CD4-positive, alpha-beta T cell (primary cell): ENCODE data around the gene TBX19. TPM values are rescaled to one million over a fixed set of nuclear protein-coding genes. Genes with fewer than 3 reads are reported as not detected.

Experiments used
- ATAC-seq: fragments of 200-7000 bp; cut with Tn5 transposase; one replicate; pipeline ENCODE4 v1.10.0; 2022; ENCODE audit warnings: mild to moderate bottlenecking; ENCODE audit not compliant: poor library complexity
- CTCF ChIA-PET: fragments of 350-600 bp; sonication (Branson Sonifier 250); formaldehyde crosslinking; loops from one replicate; lab custom pipeline; 2021; ENCODE audit warnings: antibody characterized with exemption, inconsistent platforms; lab: Charles Lee
- POLR2A ChIA-PET: fragments of 350-600 bp; sonication (Branson Sonifier 250); formaldehyde crosslinking; loops from one replicate; lab custom pipeline; 2021; ENCODE audit warnings: antibody characterized with exemption, inconsistent platforms; lab: Charles Lee
- DNase-seq, 14 experiments: peaks; one replicate each; pipeline ENCODE4 v3.0.0-alpha.2; 2013 to 2020; ENCODE audit warnings: mixed read lengths in 2 of 14
- H3K27ac ChIP-seq, 2 donors: one replicate each; pipeline versions ENCODE4 v1.5.1 to v1.7.0; 2013; ENCODE audit warnings: low read length in 2 of 2, low read depth in 1 of 2, mild to moderate bottlenecking in 1 of 2
- H3K27me3 ChIP-seq, 2 experiments: 1 replicate in 1 of 2; 2 replicates in 1 of 2; pipeline versions ENCODE4 v1.6.1 to v1.7.0; 2013; ENCODE audit warnings: low read length in 2 of 2, control low read depth in 1 of 2, mild to moderate bottlenecking in 1 of 2, moderate library complexity in 1 of 2; ENCODE audit not compliant: insufficient read depth in 2 of 2, control insufficient read depth in 1 of 2
- H3K36me3 ChIP-seq: one replicate; pipeline ENCODE4 v1.6.1; 2013; ENCODE audit warnings: low read length, control low read depth; ENCODE audit not compliant: insufficient read depth
- H3K4me1 ChIP-seq: one replicate; pipeline ENCODE4 v1.6.1; 2013; ENCODE audit warnings: low read length, control low read depth; ENCODE audit not compliant: insufficient read depth
- H3K4me3 ChIP-seq: one replicate; pipeline ENCODE4 v1.5.1; 2013; ENCODE audit warnings: mild to moderate bottlenecking, low read length, moderate library complexity
- H3K9me3 ChIP-seq, 2 experiments: 1 replicate in 1 of 2; 2 replicates in 1 of 2; pipeline versions ENCODE4 v1.6.1 to v1.7.0; 2013; ENCODE audit warnings: low read length in 2 of 2, mild to moderate bottlenecking in 2 of 2, control low read depth in 1 of 2, moderate library complexity in 1 of 2; ENCODE audit not compliant: control insufficient read depth in 1 of 2, insufficient read depth in 1 of 2
- H3K27ac Mint-ChIP-seq: one replicate; pipeline ENCODE4 v1.8.0; 2020; ENCODE audit warnings: mixed read lengths
- H3K27me3 Mint-ChIP-seq: one replicate; pipeline ENCODE4 v1.8.0; 2021; ENCODE audit warnings: mixed read lengths
- H3K36me3 Mint-ChIP-seq: one replicate; pipeline ENCODE4 v1.8.0; 2021; ENCODE audit warnings: low read depth, mixed read lengths
- H3K4me1 Mint-ChIP-seq: one replicate; pipeline ENCODE4 v1.8.0; 2021; ENCODE audit warnings: low read depth, mixed read lengths
- H3K4me3 Mint-ChIP-seq: one replicate; pipeline ENCODE4 v1.8.0; 2020; ENCODE audit warnings: mild to moderate bottlenecking, mixed read lengths
- H3K9me3 Mint-ChIP-seq: one replicate; pipeline ENCODE4 v1.8.0; 2020; ENCODE audit warnings: mixed read lengths
- CTCF ChIP-seq: fragments of 200-600 bp; IDR thresholded peaks from one replicate; pipeline ENCODE4 v1.8.0; 2022; ENCODE audit warnings: antibody characterized with exemption, mild to moderate bottlenecking
- intact Hi-C, 2 experiments: fragments of 100-400 bp; cut with DNase I in 1 of 2; cut with micrococcal nuclease in 1 of 2; formaldehyde crosslinking; loops; one replicate each; pipeline versions ENCODE4 v1.15.1 to v1.9.0; 2023 to 2025; cut with DNase I, micrococcal nuclease
- polyA plus RNA-seq, 2 donors: library from polyadenylated mRNA; unstranded; fragments of 120-200 nt; gene quantifications; one replicate each; pipeline ENCODE4 v1.2.1, GENCODE V29; 2013
- total RNA-seq, 174 experiments: library from RNA in 2 of 174; stranded (reverse) in 2 of 174; gene quantifications; one replicate each; pipeline ENCODE4 v1.2.3 and lab custom pipeline; 2021 to 2026

Gene TBX19
- total RNA-seq (1 to 10 TPM; 1.6 to 1.8 TPM), total RNA-seq (lab: John Stamatoyannopoulos, UW) (0.33 to 8.8 (median 2.7) reads per million in 172 experiments)
- polyA plus RNA-seq (2013, experiment 1 of 2) = 2.6 TPM
- 2.8 TPM for polyA plus RNA-seq (2013, experiment 2 of 2)

GRCh38 chr1:168280296-168280927 is at the start of gene TBX19:
TBX19 (plus strand) TSS chr1:168280877; CDS start chr1:168281091, 214 bp downstream.
- intact Hi-C loops = no loop called here
- Mint-ChIP-seq H3K9me3 (peaks cover 7% of the 10 kb centered on the region), H3K36me3 (peaks cover 12% of the 10 kb centered on the region), H3K4me1 (peaks cover 8% of the 10 kb centered on the region), H3K4me3 (no peak within 1 kb of the TSS), H3K27ac (no peak within 1 kb of the TSS), H3K27me3 (no peaks in the 10 kb centered on the region)
- Histone ChIP-seq H3K9me3 (no peaks in the 10 kb centered on the region), H3K4me1 (no peaks in the 10 kb centered on the region), H3K36me3 (peaks cover 3% of the 10 kb centered on the region), H3K27me3 (no peaks in the 10 kb centered on the region), H3K4me3 (no peak within 1 kb of the TSS), H3K27ac (no peak within 1 kb of the TSS)
- DNase-seq (no peak), ATAC-seq (no peak)
- POLR2A ChIA-PET = no interaction called here
- CTCF ChIA-PET = no interaction called here
- TF ChIP-seq CTCF = no peak

DNA sequence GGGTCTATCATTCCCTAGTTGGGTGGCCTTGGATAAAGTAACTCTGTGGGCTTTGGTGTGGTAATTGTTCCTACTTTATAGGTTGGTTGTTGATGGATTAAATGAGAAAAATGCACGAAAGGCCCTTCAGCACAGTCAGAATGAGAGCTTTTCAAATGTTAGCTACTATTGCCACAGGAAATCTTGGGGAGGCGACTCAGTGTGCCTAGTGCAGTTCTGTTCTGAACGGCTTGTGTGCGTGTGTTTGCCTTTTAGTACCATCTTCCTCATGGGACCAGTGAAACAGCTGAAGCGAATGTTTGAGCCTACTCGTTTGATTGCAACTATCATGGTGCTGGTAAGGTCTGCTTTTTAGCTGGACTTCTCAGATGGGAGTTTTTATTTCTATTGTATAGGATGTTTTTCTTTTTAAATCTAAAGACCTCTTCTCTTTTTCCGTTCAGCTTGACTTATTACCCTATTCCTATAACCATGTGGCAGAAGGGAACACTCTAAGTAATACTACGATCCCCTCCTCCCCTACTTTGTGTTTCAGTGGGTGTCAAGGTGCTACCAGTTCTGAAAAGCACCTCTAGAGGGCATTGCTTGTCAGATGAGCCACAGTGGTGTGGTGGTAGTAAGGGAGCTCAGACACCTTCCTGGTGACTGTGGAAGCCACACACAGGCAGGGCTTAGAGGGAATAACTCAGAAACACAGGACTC is 45.7 kb upstream of the TBX19 start:
- H3K9me3 Mint-ChIP-seq = no peaks in the 10 kb centered on the region
- peaks cover 94% of the 10 kb centered on the region for H3K36me3 Mint-ChIP-seq
- no peaks in the 10 kb centered on the region for H3K27me3 ChIP-seq
- no peak overlapping the region for H3K4me3 Mint-ChIP-seq
- TF ChIP-seq CTCF = peak; percentile 54
- ATAC-seq = peak; percentile 96
- no peak overlapping the region for H3K4me3 ChIP-seq
- peaks cover 63% of the 10 kb centered on the region for H3K4me1 Mint-ChIP-seq
- no peaks in the 10 kb centered on the region for H3K9me3 ChIP-seq
- DNase-seq = peak in 9 of 14 experiments; percentile 6 to 72 (median 30)
- H3K27ac ChIP-seq = no peak overlapping the region
- intact Hi-C loops = loop anchor here (5.0 to 10.0 kb wide), 2 partner anchors 130 to 1252 kb away; partner anchors contain the start of gene SLC19A2 (in 1 of the 2)
- peaks cover 22% of the 10 kb centered on the region for H3K4me1 ChIP-seq
- no peaks in the 10 kb centered on the region for H3K27me3 Mint-ChIP-seq
- ChIA-PET POLR2A (interaction anchor here (0.9 to 1.9 kb wide), 2 partner anchors 8 to 48 kb away, joined by 3 to 11 read pairs; partner anchors contain the start of gene SFT2D2), CTCF (interaction anchor here (0.7 to 2.4 kb wide), 11 partner anchors 9 to 174 kb away, joined by 3 to 21 read pairs (median 3); partner anchors contain the start of genes SFT2D2 and TIPRL)
- peak overlapping the region; percentile 18 for H3K27ac Mint-ChIP-seq
- H3K36me3 ChIP-seq = peaks cover 87% of the 10 kb centered on the region

DNA sequence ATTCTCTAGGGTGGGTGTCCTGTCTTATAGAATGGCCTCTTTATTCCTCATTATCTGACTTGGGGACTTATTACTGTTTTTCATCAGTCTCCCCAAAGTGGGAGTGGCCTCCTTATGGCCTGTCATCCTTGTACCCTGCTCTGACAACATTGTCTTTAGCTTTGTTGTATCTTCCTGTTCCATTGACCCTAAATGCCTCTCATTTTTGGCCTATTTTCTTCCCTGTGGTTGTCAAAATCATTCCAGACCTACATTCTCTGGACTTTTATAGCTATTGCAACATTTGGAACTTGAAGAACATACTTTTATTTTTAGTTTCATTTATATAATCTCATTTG is 45.2 kb upstream of the TBX19 start:
- Mint-ChIP-seq H3K9me3 (no peaks in the 10 kb centered on the region), H3K36me3 (peaks cover 94% of the 10 kb centered on the region), H3K4me1 (peaks cover 60% of the 10 kb centered on the region), H3K27me3 (no peaks in the 10 kb centered on the region), H3K27ac (peak overlapping the region; percentile 58), H3K4me3 (no peak overlapping the region)
- Histone ChIP-seq H3K4me1 (peaks cover 17% of the 10 kb centered on the region), H3K27me3 (no peaks in the 10 kb centered on the region), H3K9me3 (no peaks in the 10 kb centered on the region), H3K27ac (no peak overlapping the region), H3K36me3 (peaks cover 87% of the 10 kb centered on the region), H3K4me3 (no peak overlapping the region)
- intact Hi-C loops = loop anchor here in 1 of 2 experiments (10.0 kb wide), 1 partner anchor 129 kb away; no protein-coding TSS in a partner anchor
- DNase-seq (no peak), ATAC-seq (peak; percentile 39)
- CTCF ChIA-PET = interaction anchor here (0.7 to 2.4 kb wide), 9 partner anchors 10 to 173 kb away, joined by 3 to 21 read pairs (median 3); partner anchors contain the start of genes SFT2D2 and TIPRL
- TF ChIP-seq CTCF = no peak
- POLR2A ChIA-PET = interaction anchor here (0.9 to 1.9 kb wide), 2 partner anchors 9 to 48 kb away, joined by 3 to 11 read pairs; partner anchors contain the start of gene SFT2D2
